A549 (cell line): ENCODE measurements around the gene SPINDOC. TPM values are rescaled to one million over a fixed set of nuclear protein-coding genes. Genes with fewer than 3 reads are reported as not detected.

ENCODE experiments used
- ATAC-seq, 2 experiments: fragments of 200-7000 bp in 1 of 2; fragments of >200 bp in 1 of 2; cut with Nextera tagmentation in 1 of 2; cut with Tn5 transposase in 1 of 2; 3 replicates each; pipeline versions ENCODE4 v1.8.0 to v1.9.1; 2018 to 2020; ENCODE audit warnings: mild to moderate bottlenecking in 1 of 2, moderate library complexity in 1 of 2
- CTCF ChIA-PET: fragments of 300-600 bp; sonication (Branson Sonifier 250); formaldehyde crosslinking; extraction: SDS; loops from one replicate; lab custom pipeline; 2021; ENCODE audit warnings: antibody characterized with exemption, inconsistent platforms; lab: Yijun Ruan, JAX
- POLR2A ChIA-PET: fragments of 350-600 bp; formaldehyde crosslinking; extraction: SDS; loops from one replicate; lab custom pipeline; 2021; ENCODE audit warnings: antibody characterized with exemption, inconsistent platforms; lab: Yijun Ruan, JAX
- DNase-seq, 2 experiments: peaks; one replicate each; pipeline versions ENCODE4 v3.0.0 to v3.0.0-alpha.2; 2011 to 2016; ENCODE audit warnings: low read depth in 1 of 2, low spot score in 1 of 2
- FAIRE-seq: peaks from 2 replicates; lab custom pipeline; 2011; peaks lifted over from hg19 to GRCh38; lab: Jason Lieb, UNC
- H3K27ac ChIP-seq, 2 experiments: fragments of >200 bp; sonication (Bioruptor Twin); formaldehyde crosslinking; 3 replicates each; pipeline ENCODE4 v1.5.1; 2016 to 2017
- H3K4me1 ChIP-seq: fragments of >200 bp; sonication (Bioruptor Twin); formaldehyde crosslinking; 3 replicates; pipeline ENCODE4 v1.6.1; 2016
- H3K4me2 ChIP-seq: fragments of >200 bp; sonication (Bioruptor Twin); formaldehyde crosslinking; 3 replicates; pipeline ENCODE4 v1.6.1; 2016
- H3K4me3 ChIP-seq: fragments of >200 bp; sonication (Bioruptor Twin); formaldehyde crosslinking; 3 replicates; pipeline ENCODE4 v1.5.1; 2016
- H3K9me3 ChIP-seq: fragments of >200 bp; sonication (Bioruptor Twin); formaldehyde crosslinking; 3 replicates; pipeline ENCODE4 v1.6.1; 2016
- BHLHE40 ChIP-seq: IDR thresholded peaks from 2 replicates; pipeline ENCODE4 v1.6.1; 2012; ENCODE audit warnings: low read depth, low read length, inconsistent platforms
- CBX2 ChIP-seq: fragments of 200-600 bp; sonication (generic); IDR thresholded peaks from 2 replicates; pipeline ENCODE4 v1.6.1; 2016; ENCODE audit warnings: low read depth, mild to moderate bottlenecking, borderline replicate concordance
- CEBPB ChIP-seq, 2 experiments: fragments of >200 bp in 1 of 2; sonication (Bioruptor Twin) in 1 of 2; formaldehyde crosslinking in 1 of 2; IDR thresholded peaks; 2 replicates each; pipeline ENCODE4 v1.6.1; 2012 to 2016
- CHD4 ChIP-seq: fragments of 200-600 bp; sonication (generic); IDR thresholded peaks from 2 replicates; pipeline ENCODE4 v1.6.1; 2016; ENCODE audit warnings: antibody characterized with exemption, mild to moderate bottlenecking, borderline replicate concordance
- E2F6 ChIP-seq: IDR thresholded peaks from 2 replicates; pipeline ENCODE4 v1.6.1; 2012; ENCODE audit warnings: low read depth, borderline replicate concordance
- ESRRA ChIP-seq: fragments of 150-350 bp; IDR thresholded peaks from 2 replicates; pipeline ENCODE4 v1.6.1; 2014; ENCODE audit warnings: mild to moderate bottlenecking, low read length, borderline replicate concordance
- FOSB ChIP-seq: fragments of 250-450 bp; sonication (Bioruptor Pico); IDR thresholded peaks from 2 replicates; pipeline ENCODE4 v1.5.0; 2020; ENCODE audit warnings: mild to moderate bottlenecking, moderate library complexity
- FOSL2 ChIP-seq, 2 experiments: fragments of 450-650 bp in 1 of 2; fragments of >200 bp in 1 of 2; sonication (Bioruptor Twin) in 1 of 2; formaldehyde crosslinking; IDR thresholded peaks; 2 replicates each; pipeline versions ENCODE4 v1.5.0 to v1.6.1; 2016 to 2020; ENCODE audit warnings: mild to moderate bottlenecking in 1 of 2, moderate library complexity in 1 of 2
- HDAC2 ChIP-seq: fragments of 200-600 bp; sonication (generic); IDR thresholded peaks from 2 replicates; pipeline ENCODE4 v1.6.1; 2016
- HOXB5 ChIP-seq: fragments of 250-450 bp; sonication (Bioruptor Pico); IDR thresholded peaks from 2 replicates; pipeline ENCODE4 v1.5.0; 2020; ENCODE audit warnings: mild to moderate bottlenecking, moderate library complexity
- JUN ChIP-seq, 2 experiments: fragments of >200 bp; sonication (Bioruptor Twin); formaldehyde crosslinking; IDR thresholded peaks; 2 replicates in 1 of 2; 3 replicates in 1 of 2; pipeline ENCODE4 v1.6.1; 2016 to 2017
- JUNB ChIP-seq: fragments of >200 bp; sonication (Bioruptor Twin); formaldehyde crosslinking; IDR thresholded peaks from 2 replicates; pipeline ENCODE4 v1.6.1; 2016
- NPAS2 ChIP-seq: fragments of 250-450 bp; sonication (Bioruptor Pico); IDR thresholded peaks from 2 replicates; pipeline ENCODE4 v1.8.0; 2022; ENCODE audit warnings: mild to moderate bottlenecking, moderate library complexity, borderline replicate concordance
- RAD21 ChIP-seq, 2 experiments: fragments of >200 bp in 1 of 2; sonication (Bioruptor Twin) in 1 of 2; formaldehyde crosslinking in 1 of 2; IDR thresholded peaks in 1 of 2; conservative IDR thresholded peaks in 1 of 2; 2 replicates in 1 of 2; 3 replicates in 1 of 2; pipeline ENCODE4 v1.6.1; 2012 to 2018; ENCODE audit warnings: inconsistent platforms in 1 of 2
- RARB ChIP-seq: fragments of 250-450 bp; sonication (Bioruptor Pico); IDR thresholded peaks from 2 replicates; pipeline ENCODE4 v1.8.0; 2021; ENCODE audit warnings: mild to moderate bottlenecking, moderate library complexity
- TP53 ChIP-seq: fragments of 250-450 bp; sonication (Bioruptor Pico); IDR thresholded peaks from 2 replicates; pipeline ENCODE4 v1.5.0; 2021; ENCODE audit warnings: mild to moderate bottlenecking, moderate library complexity
- USF2 ChIP-seq: fragments of 450-650 bp; IDR thresholded peaks from 2 replicates; pipeline ENCODE4 v1.6.1; 2014; ENCODE audit warnings: antibody characterized with exemption
- WGBS: methylation state at CpG from one replicate; pipeline ENCODE4 v1.1.6; 2017; ENCODE audit errors: missing lambda C conversion rate; 5-methylcytosine and 5-hydroxymethylcytosine counted together
- polyA plus RNA-seq, 4 experiments: library from polyadenylated mRNA; depleted of rRNA in 3 of 4; stranded (reverse); fragments of >200 nt; fragmentation: RNase III in 1 of 4; extraction: RNeasy Plus Mini Kit Qiagen cat#74134 plus additional on column Dnase treatment in 1 of 4; gene quantifications; 2 replicates in 3 of 4; 3 replicates in 1 of 4; pipeline ENCODE4 v1.2.3, GENCODE V29; 2011 to 2017
- TF ChIP-seq, protein P1 (sequence below): fragments of >200 bp; sonication (Bioruptor Twin); formaldehyde crosslinking; IDR thresholded peaks from 3 replicates; pipeline ENCODE4 v1.5.1; 2016
- TF ChIP-seq, protein P2 (sequence below): fragments of 250-450 bp; sonication (Bioruptor Pico); IDR thresholded peaks from 2 replicates; pipeline ENCODE4 v1.5.0; 2021; ENCODE audit warnings: mild to moderate bottlenecking, moderate library complexity, borderline replicate concordance
- TF ChIP-seq, protein P3 (sequence below): fragments of 200-600 bp; sonication (generic); IDR thresholded peaks from 2 replicates; pipeline ENCODE4 v1.6.1; 2016; ENCODE audit warnings: antibody characterized with exemption, mild to moderate bottlenecking, moderate library complexity

SPINDOC gene
- polyA plus RNA-seq, 2 of the 4 experiments (the other 2 are of a cell fraction), result 17.6 to 34.8 TPM

GRCh38 chr11:63843041-63843440 is 29.8 kb downstream of the SPINDOC start:
- Histone ChIP-seq H3K4me1 (peaks cover 51% of the 10 kb centered on the region), H3K27ac (no peak overlapping the region), H3K4me2 (no peak overlapping the region)
- no peak for ATAC-seq
- POLR2A ChIA-PET, result no interaction called here
- WGBS, result 97% methylated on average over 1 of the region's 1 CpG
- no peak for TF ChIP-seq JUN (IDR thresholded peaks at IDR 0.05)
- TF ChIP-seq, protein P1, sequence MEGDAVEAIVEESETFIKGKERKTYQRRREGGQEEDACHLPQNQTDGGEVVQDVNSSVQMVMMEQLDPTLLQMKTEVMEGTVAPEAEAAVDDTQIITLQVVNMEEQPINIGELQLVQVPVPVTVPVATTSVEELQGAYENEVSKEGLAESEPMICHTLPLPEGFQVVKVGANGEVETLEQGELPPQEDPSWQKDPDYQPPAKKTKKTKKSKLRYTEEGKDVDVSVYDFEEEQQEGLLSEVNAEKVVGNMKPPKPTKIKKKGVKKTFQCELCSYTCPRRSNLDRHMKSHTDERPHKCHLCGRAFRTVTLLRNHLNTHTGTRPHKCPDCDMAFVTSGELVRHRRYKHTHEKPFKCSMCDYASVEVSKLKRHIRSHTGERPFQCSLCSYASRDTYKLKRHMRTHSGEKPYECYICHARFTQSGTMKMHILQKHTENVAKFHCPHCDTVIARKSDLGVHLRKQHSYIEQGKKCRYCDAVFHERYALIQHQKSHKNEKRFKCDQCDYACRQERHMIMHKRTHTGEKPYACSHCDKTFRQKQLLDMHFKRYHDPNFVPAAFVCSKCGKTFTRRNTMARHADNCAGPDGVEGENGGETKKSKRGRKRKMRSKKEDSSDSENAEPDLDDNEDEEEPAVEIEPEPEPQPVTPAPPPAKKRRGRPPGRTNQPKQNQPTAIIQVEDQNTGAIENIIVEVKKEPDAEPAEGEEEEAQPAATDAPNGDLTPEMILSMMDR, result no peak
- TF ChIP-seq USF2, result no peak
- TF ChIP-seq E2F6, result no peak
- no peak for TF ChIP-seq TP53
- TF ChIP-seq FOSL2 (IDR thresholded peaks at IDR 0.05), result no peak
- TF ChIP-seq FOSL2 (CRISPR knock-in tag; IDR thresholded peaks at IDR 0.05), result no peak
- TF ChIP-seq JUNB, result no peak
- TF ChIP-seq, protein P2, sequence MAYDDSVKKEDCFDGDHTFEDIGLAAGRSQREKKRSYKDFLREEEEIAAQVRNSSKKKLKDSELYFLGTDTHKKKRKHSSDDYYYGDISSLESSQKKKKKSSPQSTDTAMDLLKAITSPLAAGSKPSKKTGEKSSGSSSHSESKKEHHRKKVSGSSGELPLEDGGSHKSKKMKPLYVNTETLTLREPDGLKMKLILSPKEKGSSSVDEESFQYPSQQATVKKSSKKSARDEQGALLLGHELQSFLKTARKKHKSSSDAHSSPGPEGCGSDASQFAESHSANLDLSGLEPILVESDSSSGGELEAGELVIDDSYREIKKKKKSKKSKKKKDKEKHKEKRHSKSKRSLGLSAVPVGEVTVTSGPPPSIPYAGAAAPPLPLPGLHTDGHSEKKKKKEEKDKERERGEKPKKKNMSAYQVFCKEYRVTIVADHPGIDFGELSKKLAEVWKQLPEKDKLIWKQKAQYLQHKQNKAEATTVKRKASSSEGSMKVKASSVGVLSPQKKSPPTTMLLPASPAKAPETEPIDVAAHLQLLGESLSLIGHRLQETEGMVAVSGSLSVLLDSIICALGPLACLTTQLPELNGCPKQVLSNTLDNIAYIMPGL (CRISPR knock-in tag), result no peak
- no peak for TF ChIP-seq HDAC2
- no peak for TF ChIP-seq RAD21 (conservative IDR thresholded peaks at IDR 0.05 in 1 of 2, IDR thresholded peaks at IDR 0.05 in 1 of 2)
- no peak for TF ChIP-seq FOSB (CRISPR knock-in tag)
- no peak for TF ChIP-seq NPAS2
- TF ChIP-seq CBX2, result no peak
- TF ChIP-seq, all 56 proteins: peak for 0
- Histone ChIP-seq H3K9me3 (no peaks in the 10 kb centered on the region), H3K4me3 (no peak overlapping the region)
- DNase-seq (no peak), FAIRE-seq (no peak)
- CTCF ChIA-PET, result interaction anchor here (0.6 to 3.5 kb wide), 7 partner anchors 9 to 214 kb away, joined by 3 to 15 read pairs (median 5); no protein-coding TSS in a partner anchor

- H3K27ac ChIP-seq, result peak overlapping the region; percentile 47 to 70; a peak in 5 of 6 replicates
- no peak for FAIRE-seq
- H3K4me3 ChIP-seq, result no peak overlapping the region
- ChIA-PET POLR2A (interaction anchor here (0.6 kb wide), 1 partner anchor 10 kb away, joined by 5 read pairs; no protein-coding TSS in a partner anchor), CTCF (interaction anchor here (0.7 to 3.5 kb wide), 9 partner anchors 8 to 100 kb away, joined by 3 to 15 read pairs (median 5); no protein-coding TSS in a partner anchor)
- peak overlapping the region; percentile 40 for H3K4me2 ChIP-seq
- H3K4me1 ChIP-seq, result peaks cover 48% of the 10 kb centered on the region
- DNase-seq, result no peak
- H3K9me3 ChIP-seq, result no peaks in the 10 kb centered on the region
- 88% methylated on average over 4 of the region's 4 CpGs for WGBS
- ATAC-seq, result peak in 1 of 2 experiments; percentile 23; a peak in 3 of 6 replicates
- TF ChIP-seq, protein P3, sequence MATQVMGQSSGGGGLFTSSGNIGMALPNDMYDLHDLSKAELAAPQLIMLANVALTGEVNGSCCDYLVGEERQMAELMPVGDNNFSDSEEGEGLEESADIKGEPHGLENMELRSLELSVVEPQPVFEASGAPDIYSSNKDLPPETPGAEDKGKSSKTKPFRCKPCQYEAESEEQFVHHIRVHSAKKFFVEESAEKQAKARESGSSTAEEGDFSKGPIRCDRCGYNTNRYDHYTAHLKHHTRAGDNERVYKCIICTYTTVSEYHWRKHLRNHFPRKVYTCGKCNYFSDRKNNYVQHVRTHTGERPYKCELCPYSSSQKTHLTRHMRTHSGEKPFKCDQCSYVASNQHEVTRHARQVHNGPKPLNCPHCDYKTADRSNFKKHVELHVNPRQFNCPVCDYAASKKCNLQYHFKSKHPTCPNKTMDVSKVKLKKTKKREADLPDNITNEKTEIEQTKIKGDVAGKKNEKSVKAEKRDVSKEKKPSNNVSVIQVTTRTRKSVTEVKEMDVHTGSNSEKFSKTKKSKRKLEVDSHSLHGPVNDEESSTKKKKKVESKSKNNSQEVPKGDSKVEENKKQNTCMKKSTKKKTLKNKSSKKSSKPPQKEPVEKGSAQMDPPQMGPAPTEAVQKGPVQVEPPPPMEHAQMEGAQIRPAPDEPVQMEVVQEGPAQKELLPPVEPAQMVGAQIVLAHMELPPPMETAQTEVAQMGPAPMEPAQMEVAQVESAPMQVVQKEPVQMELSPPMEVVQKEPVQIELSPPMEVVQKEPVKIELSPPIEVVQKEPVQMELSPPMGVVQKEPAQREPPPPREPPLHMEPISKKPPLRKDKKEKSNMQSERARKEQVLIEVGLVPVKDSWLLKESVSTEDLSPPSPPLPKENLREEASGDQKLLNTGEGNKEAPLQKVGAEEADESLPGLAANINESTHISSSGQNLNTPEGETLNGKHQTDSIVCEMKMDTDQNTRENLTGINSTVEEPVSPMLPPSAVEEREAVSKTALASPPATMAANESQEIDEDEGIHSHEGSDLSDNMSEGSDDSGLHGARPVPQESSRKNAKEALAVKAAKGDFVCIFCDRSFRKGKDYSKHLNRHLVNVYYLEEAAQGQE, result no peak
- no peak for TF ChIP-seq USF2
- no peak for TF ChIP-seq CEBPB (IDR thresholded peaks at IDR 0.05)
- no peak for TF ChIP-seq ESRRA
- no peak for TF ChIP-seq RARB (CRISPR knock-in tag)
- no peak for TF ChIP-seq CHD4
- TF ChIP-seq BHLHE40, result no peak
- TF ChIP-seq HOXB5 (CRISPR knock-in tag), result no peak
- no peak for TF ChIP-seq FOSB (CRISPR knock-in tag)
Observed at GRCh38 chr11:63844836-63845235, 31.6 kb downstream of the SPINDOC start.
